BE2C (cell line): ENCODE data around the gene MISP3.
A peak's percentile ranks its signal among the peaks of the same experiment; 100 is the strongest.

Source experiments
- DNase-seq: peaks from one replicate; pipeline ENCODE4 v3.0.0-alpha.2; 2020
- H3K27me3 ChIP-seq: fragments of 250-450 bp; sonication (Bioruptor Pico); 2 replicates; pipeline ENCODE4 v1.5.1; 2020; ENCODE audit warnings: mild to moderate bottlenecking
- H3K36me3 ChIP-seq: fragments of 250-450 bp; sonication (Bioruptor Pico); 2 replicates; pipeline ENCODE4 v1.5.1; 2020; ENCODE audit warnings: mild to moderate bottlenecking
- H3K4me1 ChIP-seq: fragments of 250-450 bp; sonication (Bioruptor Pico); 2 replicates; pipeline ENCODE4 v1.5.1; 2020
- H3K4me3 ChIP-seq: 2 replicates; pipeline ENCODE4 v1.5.1; 2011; ENCODE audit warnings: low read depth, low read length
- H3K9me3 ChIP-seq: fragments of 250-450 bp; sonication (Bioruptor Pico); 2 replicates; pipeline ENCODE4 v1.5.1; 2020
- TF ChIP-seq, protein P1 (sequence below): IDR thresholded peaks from 2 replicates; pipeline ENCODE4 v1.5.1; 2012; ENCODE audit warnings: mild to moderate bottlenecking, low read depth, low read length

MISP3 gene

DNA sequence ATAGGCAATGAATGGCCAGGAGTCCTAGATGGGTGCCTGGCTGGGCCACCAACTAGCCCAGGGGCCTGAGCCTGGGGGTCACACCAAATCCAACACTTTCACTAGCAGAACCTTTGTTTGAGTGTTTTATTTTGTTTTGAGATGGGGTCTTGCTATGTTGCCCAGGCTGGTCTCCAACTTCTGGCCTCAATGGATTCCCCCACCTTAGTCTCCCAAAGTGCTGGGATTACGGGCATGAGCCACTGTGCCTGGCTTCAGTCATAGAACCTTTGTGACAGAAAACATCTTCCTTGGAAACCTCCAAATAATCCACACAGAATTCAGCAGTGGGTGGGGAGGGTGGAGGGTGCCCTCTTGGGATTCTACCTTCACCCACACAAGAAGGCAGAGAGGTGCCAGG lies 38.9 kb downstream of the MISP3 start:
- Histone ChIP-seq H3K36me3 (no peaks in the 10 kb centered on the region), H3K9me3 (no peaks in the 10 kb centered on the region), H3K4me1 (no peaks in the 10 kb centered on the region), H3K27me3 (no peaks in the 10 kb centered on the region), H3K4me3 (no peak overlapping the region)
- no peak for DNase-seq
- TF ChIP-seq, protein P1, sequence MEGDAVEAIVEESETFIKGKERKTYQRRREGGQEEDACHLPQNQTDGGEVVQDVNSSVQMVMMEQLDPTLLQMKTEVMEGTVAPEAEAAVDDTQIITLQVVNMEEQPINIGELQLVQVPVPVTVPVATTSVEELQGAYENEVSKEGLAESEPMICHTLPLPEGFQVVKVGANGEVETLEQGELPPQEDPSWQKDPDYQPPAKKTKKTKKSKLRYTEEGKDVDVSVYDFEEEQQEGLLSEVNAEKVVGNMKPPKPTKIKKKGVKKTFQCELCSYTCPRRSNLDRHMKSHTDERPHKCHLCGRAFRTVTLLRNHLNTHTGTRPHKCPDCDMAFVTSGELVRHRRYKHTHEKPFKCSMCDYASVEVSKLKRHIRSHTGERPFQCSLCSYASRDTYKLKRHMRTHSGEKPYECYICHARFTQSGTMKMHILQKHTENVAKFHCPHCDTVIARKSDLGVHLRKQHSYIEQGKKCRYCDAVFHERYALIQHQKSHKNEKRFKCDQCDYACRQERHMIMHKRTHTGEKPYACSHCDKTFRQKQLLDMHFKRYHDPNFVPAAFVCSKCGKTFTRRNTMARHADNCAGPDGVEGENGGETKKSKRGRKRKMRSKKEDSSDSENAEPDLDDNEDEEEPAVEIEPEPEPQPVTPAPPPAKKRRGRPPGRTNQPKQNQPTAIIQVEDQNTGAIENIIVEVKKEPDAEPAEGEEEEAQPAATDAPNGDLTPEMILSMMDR: no peak

GRCh38 chr19:14112051-14112808 lies 39.6 kb downstream of the MISP3 start:
- H3K4me1 ChIP-seq: no peaks in the 10 kb centered on the region
- TF ChIP-seq, protein P1: no peak
- no peaks in the 10 kb centered on the region for H3K27me3 ChIP-seq
- H3K36me3 ChIP-seq: no peaks in the 10 kb centered on the region
- no peak for DNase-seq
- no peak overlapping the region for H3K4me3 ChIP-seq
- no peaks in the 10 kb centered on the region for H3K9me3 ChIP-seq

DNA sequence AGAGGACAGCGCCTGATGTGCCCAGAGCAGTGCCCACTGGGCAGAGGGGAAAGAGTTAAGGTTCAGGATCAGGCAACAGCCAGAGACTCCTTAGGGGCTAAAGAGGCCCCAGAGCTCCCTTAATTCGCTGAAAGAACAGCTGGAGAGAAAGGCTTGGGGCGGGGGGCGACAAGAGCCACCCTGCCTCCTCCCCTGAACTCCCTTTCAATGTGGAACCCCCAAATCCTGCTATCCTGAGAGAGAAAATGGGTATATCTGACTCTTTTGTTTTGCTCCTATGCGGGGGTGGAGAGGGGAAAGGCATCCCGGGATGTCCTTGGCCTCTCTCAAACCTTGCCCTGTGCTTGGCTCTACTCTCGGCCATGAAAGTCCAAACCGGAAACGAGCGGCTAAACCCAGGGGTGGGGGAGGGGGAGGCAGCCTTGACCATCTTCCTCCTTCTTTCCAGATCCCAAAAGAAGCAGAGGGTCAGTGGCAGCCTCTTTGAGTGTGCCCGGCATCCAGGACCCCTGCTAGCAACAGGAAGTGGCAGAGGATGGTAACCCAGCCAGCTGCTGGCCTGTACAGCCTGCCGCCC lies 40.3 kb downstream of the MISP3 start:
- no peak for DNase-seq
- no peak overlapping the region for H3K4me3 ChIP-seq
- no peaks in the 10 kb centered on the region for H3K9me3 ChIP-seq
- no peaks in the 10 kb centered on the region for H3K36me3 ChIP-seq
- no peaks in the 10 kb centered on the region for H3K27me3 ChIP-seq
- TF ChIP-seq, protein P1: no peak
- no peaks in the 10 kb centered on the region for H3K4me1 ChIP-seq

- H3K9me3 ChIP-seq: no peaks in the 10 kb centered on the region
- H3K36me3 ChIP-seq: no peaks in the 10 kb centered on the region
- TF ChIP-seq, protein P1: peak; percentile 36
- H3K4me1 ChIP-seq: peaks cover 5% of the 10 kb centered on the region; the same call in 1 of the 2 replicates
- H3K27me3 ChIP-seq: no peaks in the 10 kb centered on the region
- no peak overlapping the region for H3K4me3 ChIP-seq
- DNase-seq: no peak
Measured at GRCh38 chr19:14113762-14114414, 41.3 kb downstream of the MISP3 start.

DNA sequence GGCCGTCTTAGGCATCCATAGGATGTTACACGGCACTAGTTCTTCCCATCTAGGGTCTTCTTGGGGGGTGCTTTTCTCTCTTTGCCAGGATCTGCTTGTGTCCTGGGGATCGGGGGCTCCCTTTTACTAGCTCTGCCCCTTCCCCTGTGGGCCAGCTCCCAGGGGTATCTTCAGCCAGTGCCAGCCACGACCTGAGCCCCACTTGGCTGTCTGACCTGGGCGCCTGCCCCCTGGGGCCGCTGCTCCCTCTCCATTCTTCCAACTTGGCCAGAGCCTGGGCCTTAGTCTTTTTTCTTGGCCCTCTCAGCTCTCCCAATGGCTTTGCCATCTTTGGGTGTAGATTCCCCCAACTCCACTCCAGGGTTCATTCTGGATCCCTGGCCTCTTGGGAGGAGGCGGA lies 41.9 kb downstream of the MISP3 start:
- peaks cover 9% of the 10 kb centered on the region for H3K4me1 ChIP-seq
- no peaks in the 10 kb centered on the region for H3K9me3 ChIP-seq
- no peaks in the 10 kb centered on the region for H3K27me3 ChIP-seq
- TF ChIP-seq, protein P1: no peak
- no peak for DNase-seq
- H3K4me3 ChIP-seq: no peak overlapping the region
- H3K36me3 ChIP-seq: no peaks in the 10 kb centered on the region

DNA sequence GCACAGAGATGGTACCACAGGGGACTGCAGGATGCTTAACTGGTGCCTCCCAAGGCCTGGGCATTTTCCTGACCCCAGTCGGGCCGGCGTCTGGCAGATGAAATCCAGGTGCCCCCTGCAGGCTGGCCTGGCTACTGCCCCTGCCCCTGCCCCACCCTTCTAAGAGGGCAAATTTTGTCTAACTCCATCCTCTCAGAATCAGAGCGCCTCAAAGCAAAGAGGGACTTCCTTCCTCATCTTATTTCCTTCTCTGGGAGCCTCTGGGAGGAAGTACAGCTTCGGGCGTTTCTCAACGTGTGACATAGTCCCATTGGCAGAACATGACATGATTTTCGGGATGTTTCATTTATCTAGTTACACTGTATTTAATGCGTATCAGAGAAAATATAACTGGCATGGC lies 42.3 kb downstream of the MISP3 start:
- Histone ChIP-seq H3K36me3 (no peaks in the 10 kb centered on the region), H3K9me3 (no peaks in the 10 kb centered on the region), H3K27me3 (no peaks in the 10 kb centered on the region), H3K4me3 (no peak overlapping the region), H3K4me1 (peaks cover 9% of the 10 kb centered on the region)
- DNase-seq: peak; percentile 61
- TF ChIP-seq, protein P1: peak; percentile 56
